Measurements from ENCODE around the gene AJUBA.

DNA sequence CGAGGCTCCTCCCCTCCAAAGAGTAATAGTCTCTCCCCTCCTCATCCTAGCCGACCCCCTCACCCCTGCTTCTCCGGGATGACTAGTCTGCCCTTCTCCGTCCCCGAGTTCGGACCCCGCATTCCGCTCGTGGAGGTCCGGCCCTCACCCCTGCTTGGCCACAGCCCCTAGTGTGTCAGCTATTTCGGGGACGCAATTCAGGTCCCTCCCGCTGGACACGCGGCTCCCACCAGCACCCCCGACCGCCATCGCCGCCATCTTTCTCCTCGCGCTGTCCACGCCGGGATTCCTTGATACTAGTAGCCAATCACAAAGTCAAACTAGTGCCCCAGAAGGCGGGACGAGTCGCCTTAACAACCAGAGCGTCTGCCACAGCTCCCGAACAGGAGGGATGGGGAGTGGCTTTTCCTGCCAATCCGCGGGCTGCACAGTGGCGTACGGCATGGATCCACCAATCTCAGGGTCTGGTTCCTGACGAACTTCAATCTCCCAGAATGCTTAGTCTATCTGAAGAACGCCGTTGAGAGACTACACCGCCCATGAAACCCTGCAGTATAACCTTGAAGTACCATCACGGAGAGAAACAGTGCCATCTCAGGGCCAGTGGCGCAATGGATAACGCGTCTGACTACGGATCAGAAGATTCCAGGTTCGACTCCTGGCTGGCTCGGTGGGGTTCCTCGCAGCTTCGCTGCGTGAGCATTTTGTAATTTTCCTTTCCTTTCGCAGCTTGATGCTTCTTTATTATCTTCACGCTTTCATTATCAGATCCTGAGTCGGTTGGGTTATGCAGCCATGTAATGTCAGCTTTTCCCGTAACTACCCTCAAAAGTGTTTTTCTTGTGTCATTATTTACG is 53.0 kb downstream of the AJUBA start, which contains the start of gene PRMT5:
- TF ChIP-seq, protein P1, sequence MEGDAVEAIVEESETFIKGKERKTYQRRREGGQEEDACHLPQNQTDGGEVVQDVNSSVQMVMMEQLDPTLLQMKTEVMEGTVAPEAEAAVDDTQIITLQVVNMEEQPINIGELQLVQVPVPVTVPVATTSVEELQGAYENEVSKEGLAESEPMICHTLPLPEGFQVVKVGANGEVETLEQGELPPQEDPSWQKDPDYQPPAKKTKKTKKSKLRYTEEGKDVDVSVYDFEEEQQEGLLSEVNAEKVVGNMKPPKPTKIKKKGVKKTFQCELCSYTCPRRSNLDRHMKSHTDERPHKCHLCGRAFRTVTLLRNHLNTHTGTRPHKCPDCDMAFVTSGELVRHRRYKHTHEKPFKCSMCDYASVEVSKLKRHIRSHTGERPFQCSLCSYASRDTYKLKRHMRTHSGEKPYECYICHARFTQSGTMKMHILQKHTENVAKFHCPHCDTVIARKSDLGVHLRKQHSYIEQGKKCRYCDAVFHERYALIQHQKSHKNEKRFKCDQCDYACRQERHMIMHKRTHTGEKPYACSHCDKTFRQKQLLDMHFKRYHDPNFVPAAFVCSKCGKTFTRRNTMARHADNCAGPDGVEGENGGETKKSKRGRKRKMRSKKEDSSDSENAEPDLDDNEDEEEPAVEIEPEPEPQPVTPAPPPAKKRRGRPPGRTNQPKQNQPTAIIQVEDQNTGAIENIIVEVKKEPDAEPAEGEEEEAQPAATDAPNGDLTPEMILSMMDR (IDR thresholded peaks at IDR 0.05), result peak in 1 of 6 experiments; percentile 3
- TF ChIP-seq POLR2A (IDR thresholded peaks at IDR 0.05), result peak; percentile 63 to 91
